CD4-positive, alpha-beta T cell (primary cell): ENCODE measurements around the gene CDC45. TPM values are rescaled to one million over a fixed set of nuclear protein-coding genes. Genes with fewer than 3 reads are reported as not detected.

ENCODE experiments used
- ATAC-seq: fragments of 200-7000 bp; cut with Tn5 transposase; one replicate; pipeline ENCODE4 v1.10.0; 2022; ENCODE audit warnings: mild to moderate bottlenecking; ENCODE audit not compliant: poor library complexity
- CTCF ChIA-PET: fragments of 350-600 bp; sonication (Branson Sonifier 250); formaldehyde crosslinking; loops from one replicate; lab custom pipeline; 2021; ENCODE audit warnings: antibody characterized with exemption, inconsistent platforms; lab: Charles Lee
- POLR2A ChIA-PET: fragments of 350-600 bp; sonication (Branson Sonifier 250); formaldehyde crosslinking; loops from one replicate; lab custom pipeline; 2021; ENCODE audit warnings: antibody characterized with exemption, inconsistent platforms; lab: Charles Lee
- DNase-seq, 14 experiments: peaks; one replicate each; pipeline ENCODE4 v3.0.0-alpha.2; 2013 to 2020; ENCODE audit warnings: mixed read lengths in 2 of 14
- H3K27ac ChIP-seq, 2 donors: one replicate each; pipeline versions ENCODE4 v1.5.1 to v1.7.0; 2013; ENCODE audit warnings: low read length in 2 of 2, low read depth in 1 of 2, mild to moderate bottlenecking in 1 of 2
- H3K27me3 ChIP-seq, 2 experiments: 1 replicate in 1 of 2; 2 replicates in 1 of 2; pipeline versions ENCODE4 v1.6.1 to v1.7.0; 2013; ENCODE audit warnings: low read length in 2 of 2, control low read depth in 1 of 2, mild to moderate bottlenecking in 1 of 2, moderate library complexity in 1 of 2; ENCODE audit not compliant: insufficient read depth in 2 of 2, control insufficient read depth in 1 of 2
- H3K36me3 ChIP-seq: one replicate; pipeline ENCODE4 v1.6.1; 2013; ENCODE audit warnings: low read length, control low read depth; ENCODE audit not compliant: insufficient read depth
- H3K4me1 ChIP-seq: one replicate; pipeline ENCODE4 v1.6.1; 2013; ENCODE audit warnings: low read length, control low read depth; ENCODE audit not compliant: insufficient read depth
- H3K4me3 ChIP-seq: one replicate; pipeline ENCODE4 v1.5.1; 2013; ENCODE audit warnings: mild to moderate bottlenecking, low read length, moderate library complexity
- H3K9me3 ChIP-seq, 2 experiments: 1 replicate in 1 of 2; 2 replicates in 1 of 2; pipeline versions ENCODE4 v1.6.1 to v1.7.0; 2013; ENCODE audit warnings: low read length in 2 of 2, mild to moderate bottlenecking in 2 of 2, control low read depth in 1 of 2, moderate library complexity in 1 of 2; ENCODE audit not compliant: control insufficient read depth in 1 of 2, insufficient read depth in 1 of 2
- H3K27ac Mint-ChIP-seq: one replicate; pipeline ENCODE4 v1.8.0; 2020; ENCODE audit warnings: mixed read lengths
- H3K27me3 Mint-ChIP-seq: one replicate; pipeline ENCODE4 v1.8.0; 2021; ENCODE audit warnings: mixed read lengths
- H3K36me3 Mint-ChIP-seq: one replicate; pipeline ENCODE4 v1.8.0; 2021; ENCODE audit warnings: low read depth, mixed read lengths
- H3K4me1 Mint-ChIP-seq: one replicate; pipeline ENCODE4 v1.8.0; 2021; ENCODE audit warnings: low read depth, mixed read lengths
- H3K4me3 Mint-ChIP-seq: one replicate; pipeline ENCODE4 v1.8.0; 2020; ENCODE audit warnings: mild to moderate bottlenecking, mixed read lengths
- H3K9me3 Mint-ChIP-seq: one replicate; pipeline ENCODE4 v1.8.0; 2020; ENCODE audit warnings: mixed read lengths
- CTCF ChIP-seq: fragments of 200-600 bp; IDR thresholded peaks from one replicate; pipeline ENCODE4 v1.8.0; 2022; ENCODE audit warnings: antibody characterized with exemption, mild to moderate bottlenecking
- intact Hi-C, 2 experiments: fragments of 100-400 bp; cut with DNase I in 1 of 2; cut with micrococcal nuclease in 1 of 2; formaldehyde crosslinking; loops; one replicate each; pipeline versions ENCODE4 v1.15.1 to v1.9.0; 2023 to 2025; cut with DNase I, micrococcal nuclease
- total RNA-seq, 174 experiments: library from RNA in 2 of 174; stranded (reverse) in 2 of 174; gene quantifications; one replicate each; pipeline ENCODE4 v1.2.3 and lab custom pipeline; 2021 to 2026

CDC45 gene
- total RNA-seq, 2 experiments from 2014 or later: 0.75 to 0.82 TPM

GRCh38 chr22:19504900-19505734 lies 25.4 kb downstream of the CDC45 start:
- Histone ChIP-seq H3K4me1 (peaks cover 13% of the 10 kb centered on the region), H3K27ac (no peak overlapping the region), H3K4me3 (no peak overlapping the region), H3K27me3 (no peaks in the 10 kb centered on the region), H3K36me3 (no peaks in the 10 kb centered on the region), H3K9me3 (no peaks in the 10 kb centered on the region)
- peak in 2 of 14 experiments; percentile 14 to 15 for DNase-seq
- CTCF ChIA-PET: no interaction called here
- intact Hi-C loops: loop anchor here in 1 of 2 experiments (5.0 kb wide), 1 partner anchor 72 kb away; no protein-coding TSS in a partner anchor
- H3K4me3 Mint-ChIP-seq: no peak overlapping the region
- no peak for ATAC-seq
- H3K4me1 Mint-ChIP-seq: peaks cover 12% of the 10 kb centered on the region
- POLR2A ChIA-PET: interaction anchor here (0.7 to 1.4 kb wide), 3 partner anchors 18 to 102 kb away, joined by 3 to 4 read pairs (median 3); partner anchors contain the start of gene CDC45
- H3K9me3 Mint-ChIP-seq: no peaks in the 10 kb centered on the region
- H3K27ac Mint-ChIP-seq: no peak overlapping the region
- H3K27me3 Mint-ChIP-seq: no peaks in the 10 kb centered on the region
- no peaks in the 10 kb centered on the region for H3K36me3 Mint-ChIP-seq
- TF ChIP-seq CTCF: no peak

- TF ChIP-seq CTCF: no peak
- no peak overlapping the region for H3K4me3 ChIP-seq
- no peaks in the 10 kb centered on the region for H3K36me3 ChIP-seq
- ATAC-seq (no peak), DNase-seq (no peak)
- peaks cover 12% of the 10 kb centered on the region for H3K4me1 Mint-ChIP-seq
- H3K9me3 ChIP-seq: no peaks in the 10 kb centered on the region
- no peak overlapping the region for H3K27ac ChIP-seq
- ChIA-PET POLR2A (interaction anchor here (0.7 to 1.4 kb wide), 3 partner anchors 18 to 101 kb away, joined by 3 to 4 read pairs (median 3); partner anchors contain the start of gene CDC45), CTCF (no interaction called here)
- H3K4me3 Mint-ChIP-seq: no peak overlapping the region
- no peaks in the 10 kb centered on the region for H3K9me3 Mint-ChIP-seq
- no peaks in the 10 kb centered on the region for H3K36me3 Mint-ChIP-seq
- H3K4me1 ChIP-seq: peaks cover 13% of the 10 kb centered on the region
- no peaks in the 10 kb centered on the region for H3K27me3 ChIP-seq
- no peak overlapping the region for H3K27ac Mint-ChIP-seq
- intact Hi-C loops: no loop called here
- no peaks in the 10 kb centered on the region for H3K27me3 Mint-ChIP-seq
Measured at GRCh38 chr22:19505735-19506126, 26.0 kb downstream of the CDC45 start.

- no peaks in the 10 kb centered on the region for H3K27me3 ChIP-seq
- ChIA-PET POLR2A (interaction anchor here (1.0 to 1.4 kb wide), 2 partner anchors 17 to 27 kb away, joined by 3 to 4 read pairs; partner anchors contain the start of gene CDC45), CTCF (no interaction called here)
Measured at GRCh38 chr22:19506212-19506611, 26.5 kb downstream of the CDC45 start.

More at GRCh38 chr22:19506212-19506611, 26.5 kb downstream of the CDC45 start:
- intact Hi-C loops: no loop called here
- Mint-ChIP-seq H3K4me1 (peaks cover 12% of the 10 kb centered on the region), H3K9me3 (no peaks in the 10 kb centered on the region), H3K27ac (no peak overlapping the region), H3K36me3 (no peaks in the 10 kb centered on the region), H3K4me3 (no peak overlapping the region), H3K27me3 (no peaks in the 10 kb centered on the region)
- Histone ChIP-seq H3K9me3 (no peaks in the 10 kb centered on the region), H3K4me1 (peaks cover 13% of the 10 kb centered on the region), H3K36me3 (no peaks in the 10 kb centered on the region), H3K27ac (no peak overlapping the region), H3K4me3 (no peak overlapping the region)
- TF ChIP-seq CTCF: no peak
- ATAC-seq (no peak), DNase-seq (no peak)
